Keratinocyte (primary cell): Measurements from ENCODE around the gene OSBPL10. TPM values are rescaled to one million over a fixed set of nuclear protein-coding genes. Genes with fewer than 3 reads are reported as not detected.

Experiments
- DNase-seq: peaks from one replicate; pipeline ENCODE4 v3.0.0-alpha.2; 2011; ENCODE audit warnings: low read depth, missing footprints, low spot score
- FAIRE-seq: peaks from 2 replicates; lab custom pipeline; 2011; peaks lifted over from hg19 to GRCh38; lab: Jason Lieb, UNC
- H2AFZ ChIP-seq: 2 replicates; pipeline ENCODE4 v1.6.0; 2012; ENCODE audit warnings: low read length, control low read depth, inconsistent platforms; ENCODE audit not compliant: control insufficient read depth
- H3K27ac ChIP-seq: 2 replicates; pipeline ENCODE4 v1.5.1; 2011; ENCODE audit warnings: low read length; ENCODE audit not compliant: control insufficient read depth, insufficient read depth
- H3K27me3 ChIP-seq: 3 replicates; pipeline ENCODE4 v1.6.0; 2011; ENCODE audit warnings: low read length; ENCODE audit not compliant: control insufficient read depth, insufficient read depth; ENCODE audit errors: extremely low read depth
- H3K36me3 ChIP-seq, 2 experiments: 2 replicates in 1 of 2; 3 replicates in 1 of 2; pipeline ENCODE4 v1.5.1; 2011; ENCODE audit warnings: low read length in 2 of 2, mild to moderate bottlenecking in 1 of 2; ENCODE audit not compliant: control insufficient read depth in 2 of 2, insufficient read depth in 2 of 2; ENCODE audit errors: extremely low read depth in 1 of 2
- H3K4me1 ChIP-seq: 3 replicates; pipeline ENCODE4 v1.5.1; 2011; ENCODE audit warnings: low read length; ENCODE audit not compliant: control insufficient read depth, insufficient read depth; ENCODE audit errors: extremely low read depth
- H3K4me2 ChIP-seq: 3 replicates; pipeline ENCODE4 v1.6.0; 2011; ENCODE audit warnings: low read depth, low read length; ENCODE audit not compliant: control insufficient read depth, insufficient read depth; ENCODE audit errors: extremely low read depth
- H3K4me3 ChIP-seq, 3 experiments: fragments of 200-600 bp in 1 of 3; sonication (generic) in 1 of 3; 2 replicates in 2 of 3; 3 replicates in 1 of 3; pipeline ENCODE4 v1.5.1; 2011 to 2016; ENCODE audit warnings: low read length in 3 of 3, mild to moderate bottlenecking in 3 of 3, control low read depth in 2 of 3, inconsistent platforms in 1 of 3, low read depth in 1 of 3, mixed read lengths in 1 of 3, mixed run types in 1 of 3, moderate library complexity in 1 of 3; ENCODE audit not compliant: control insufficient read depth in 2 of 3, insufficient read depth in 2 of 3; ENCODE audit errors: extremely low read depth in 1 of 3
- H3K79me2 ChIP-seq: 2 replicates; pipeline ENCODE4 v1.6.0; 2012; ENCODE audit warnings: low read length; ENCODE audit not compliant: control insufficient read depth, insufficient read depth
- H3K9ac ChIP-seq: 3 replicates; pipeline ENCODE4 v1.6.0; 2011; ENCODE audit warnings: low read length; ENCODE audit not compliant: control insufficient read depth, insufficient read depth; ENCODE audit errors: extremely low read depth
- H3K9me1 ChIP-seq: 3 replicates; pipeline ENCODE4 v1.6.0; 2011; ENCODE audit warnings: low read length; ENCODE audit not compliant: control insufficient read depth, insufficient read depth; ENCODE audit errors: extremely low read depth
- H3K9me3 ChIP-seq: 2 replicates; pipeline ENCODE4 v1.5.1; 2012; ENCODE audit warnings: low read depth, low read length; ENCODE audit not compliant: control insufficient read depth
- H4K20me1 ChIP-seq: 3 replicates; pipeline ENCODE4 v1.6.0; 2011; ENCODE audit warnings: low read length; ENCODE audit not compliant: control insufficient read depth, insufficient read depth; ENCODE audit errors: extremely low read depth
- CTCF ChIP-seq, 3 experiments: IDR thresholded peaks in 1 of 3; conservative IDR thresholded peaks in 1 of 3; optimal IDR thresholded peaks in 1 of 3; 2 replicates in 2 of 3; 3 replicates in 1 of 3; pipeline versions ENCODE3 to v1.5.1; 2011; ENCODE audit warnings: low read length in 3 of 3, mild to moderate bottlenecking in 3 of 3, moderate library complexity in 2 of 3, control low read depth in 1 of 3, inconsistent platforms in 1 of 3; ENCODE audit not compliant: insufficient read depth in 2 of 3; ENCODE audit errors: extremely low read depth in 1 of 3
- EZH2 ChIP-seq: IDR thresholded peaks from one replicate; pipeline ENCODE4 v1.6.1; 2012; ENCODE audit warnings: inconsistent platforms, mild to moderate bottlenecking, low read length, moderate library complexity
- dilution Hi-C: fragments of 300-500 bp; cut with MboI; formaldehyde crosslinking; loops from one replicate; pipeline ENCODE4 v1.7.0; 2020; ENCODE audit warnings: low sequenced_read_pairs; ENCODE audit not compliant: extremely low pct_ligation_motif_present
- polyA plus RNA-seq, 5 experiments: library from polyadenylated mRNA; depleted of rRNA in 3 of 5; stranded (reverse) in 3 of 5; stranded (forward) in 1 of 5; unstranded in 1 of 5; fragments of >200 nt; gene quantifications; 1 replicate in 1 of 5; 2 replicates in 3 of 5; 3 replicates in 1 of 5; pipeline versions ENCODE4 v1.2.1 to v1.2.3, GENCODE V29; 2011 to 2012; ENCODE audit warnings: missing spikeins in 2 of 5, low read depth in 1 of 5, low replicate concordance in 1 of 5

OSBPL10 gene
- polyA plus RNA-seq, 1 donor (not counting 4 experiments of a cell fraction or from before 2014, with no cell fraction given): 50.1 TPM

GRCh38 chr3:31613177-31613576 is 367.9 kb downstream of the OSBPL10 start:
- Histone ChIP-seq H3K36me3 (no peaks in the 10 kb centered on the region), H4K20me1 (no peaks in the 10 kb centered on the region), H3K27me3 (no peaks in the 10 kb centered on the region), H3K4me1 (no peaks in the 10 kb centered on the region), H3K27ac (no peak overlapping the region), H3K4me2 (no peak overlapping the region), H3K79me2 (peaks cover 33% of the 10 kb centered on the region), H3K4me3 (no peak overlapping the region), H3K9me3 (no peaks in the 10 kb centered on the region), H3K9me1 (no peaks in the 10 kb centered on the region), H2AFZ (no peak overlapping the region), H3K9ac (no peak overlapping the region)
- DNase-seq (no peak), FAIRE-seq (no peak)
- dilution Hi-C loops: no loop called here
- no peak for TF ChIP-seq CTCF (optimal IDR thresholded peaks at IDR 0.05 in 1 of 3, IDR thresholded peaks at IDR 0.05 in 1 of 3, conservative IDR thresholded peaks at IDR 0.05 in 1 of 3; ENCODE audit: extremely low read depth in 1 of 3, insufficient read depth in 2 of 3, low read length in 3 of 3)
- no peak for TF ChIP-seq EZH2

Other genes starting within 250 kb of the OSBPL10 start
- gene ZNF860, start 488 bp upstream of the OSBPL10 start, polyA plus RNA-seq: 5.6 to 10.3 TPM (median 7.9 TPM) in 3 replicates
- gene GPD1L, start 125.4 kb upstream of the OSBPL10 start, polyA plus RNA-seq: 2.5 to 4.5 TPM (median 3.4 TPM) in 3 replicates